K562 (cell line): ENCODE results near the gene EPO.

Experiments used
- RAD51 ChIP-seq: fragments of 450-650 bp; IDR thresholded peaks from 2 replicates; pipeline ENCODE4 v1.7.1; 2016; ENCODE audit warnings: low read depth, mild to moderate bottlenecking, borderline replicate concordance
- SAP30 ChIP-seq: fragments of 200-600 bp; sonication (generic); IDR thresholded peaks from 2 replicates; pipeline ENCODE4 v1.6.1; 2012; ENCODE audit warnings: borderline replicate concordance, low read depth, mild to moderate bottlenecking, moderate library complexity, low read length, control low read depth, inconsistent platforms; ENCODE audit not compliant: insufficient read depth, poor library complexity, severe bottlenecking
- SIRT6 ChIP-seq: IDR thresholded peaks from one replicate; pipeline ENCODE4 v1.6.1; 2012; ENCODE audit warnings: low read depth, mild to moderate bottlenecking, control low read depth, inconsistent platforms, low read length, moderate library complexity
- ZBED1 ChIP-seq: IDR thresholded peaks from 2 replicates; pipeline ENCODE4 v1.6.1; 2014
- ZFP36 ChIP-seq: fragments of 150-350 bp; IDR thresholded peaks from 2 replicates; pipeline ENCODE4 v1.6.1; 2018; ENCODE audit warnings: low read length, low read depth; ENCODE audit not compliant: partially characterized antibody
- ZNF184 ChIP-seq: sonication (generic); formaldehyde crosslinking; IDR thresholded peaks from 2 replicates; pipeline ENCODE4 v1.5.0; 2020; ENCODE audit warnings: missing genetic modification reagents
- TF ChIP-seq, protein P1 (sequence below), 2 experiments: fragments of 450-650 bp in 1 of 2; sonication (generic) in 1 of 2; formaldehyde crosslinking; conservative IDR thresholded peaks; 2 replicates each; pipeline versions ENCODE4 v1.4.0 to v1.8.1; 2020 to 2022; ENCODE audit warnings: mild to moderate bottlenecking in 1 of 2, missing genetic modification reagents in 1 of 2
- TF ChIP-seq, protein P2 (sequence below): fragments of 250-450 bp; sonication (Bioruptor Pico); IDR thresholded peaks from 2 replicates; pipeline ENCODE4 v1.4.0; 2020; ENCODE audit warnings: mild to moderate bottlenecking
- TF ChIP-seq, protein P3 (sequence below), 3 experiments: IDR thresholded peaks in 2 of 3; conservative IDR thresholded peaks in 1 of 3; 2 replicates each; pipeline ENCODE4 v1.5.1; 2011 to 2012; ENCODE audit warnings: low read length in 3 of 3, mild to moderate bottlenecking in 3 of 3, control low read depth in 2 of 3, improper control_type of control experiment in 1 of 3, inconsistent platforms in 1 of 3, low read depth in 1 of 3, mixed read lengths in 1 of 3, moderate library complexity in 1 of 3; ENCODE audit not compliant: insufficient read depth in 2 of 3

DNA sequence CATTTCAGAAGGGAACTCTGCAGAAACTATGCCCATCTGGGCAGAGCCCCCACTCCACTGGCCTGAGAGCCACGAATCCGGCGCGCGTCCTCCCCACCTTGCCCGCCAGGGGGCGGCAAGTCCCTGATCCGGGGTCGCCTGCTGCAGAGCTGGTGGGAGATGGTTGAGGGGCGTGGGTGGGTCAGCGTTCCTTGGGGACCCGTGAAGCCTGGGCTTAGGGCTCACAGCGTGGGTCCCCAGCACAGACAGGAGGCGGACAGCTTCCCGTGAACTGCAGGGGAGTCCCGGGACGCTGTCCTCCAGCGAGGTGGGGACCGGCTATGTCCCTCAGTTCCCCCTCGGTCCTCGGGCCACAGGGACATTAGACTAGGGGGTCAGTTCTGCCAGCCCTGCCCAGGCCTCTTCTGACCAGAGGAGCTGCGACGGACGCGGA, 14.9 kb upstream of the EPO start:
- TF ChIP-seq ZBED1 (no peak), ZFP36 (no peak), RAD51 (no peak), SAP30 (peak; percentile 90), ZNF184 (CRISPR knock-in tag) (no peak), SIRT6 (no peak)
- TF ChIP-seq, protein P1, sequence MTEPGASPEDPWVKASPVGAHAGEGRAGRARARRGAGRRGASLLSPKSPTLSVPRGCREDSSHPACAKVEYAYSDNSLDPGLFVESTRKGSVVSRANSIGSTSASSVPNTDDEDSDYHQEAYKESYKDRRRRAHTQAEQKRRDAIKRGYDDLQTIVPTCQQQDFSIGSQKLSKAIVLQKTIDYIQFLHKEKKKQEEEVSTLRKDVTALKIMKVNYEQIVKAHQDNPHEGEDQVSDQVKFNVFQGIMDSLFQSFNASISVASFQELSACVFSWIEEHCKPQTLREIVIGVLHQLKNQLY (CRISPR knock-in tag; conservative IDR thresholded peaks at IDR 0.05): no peak
- TF ChIP-seq, protein P2, sequence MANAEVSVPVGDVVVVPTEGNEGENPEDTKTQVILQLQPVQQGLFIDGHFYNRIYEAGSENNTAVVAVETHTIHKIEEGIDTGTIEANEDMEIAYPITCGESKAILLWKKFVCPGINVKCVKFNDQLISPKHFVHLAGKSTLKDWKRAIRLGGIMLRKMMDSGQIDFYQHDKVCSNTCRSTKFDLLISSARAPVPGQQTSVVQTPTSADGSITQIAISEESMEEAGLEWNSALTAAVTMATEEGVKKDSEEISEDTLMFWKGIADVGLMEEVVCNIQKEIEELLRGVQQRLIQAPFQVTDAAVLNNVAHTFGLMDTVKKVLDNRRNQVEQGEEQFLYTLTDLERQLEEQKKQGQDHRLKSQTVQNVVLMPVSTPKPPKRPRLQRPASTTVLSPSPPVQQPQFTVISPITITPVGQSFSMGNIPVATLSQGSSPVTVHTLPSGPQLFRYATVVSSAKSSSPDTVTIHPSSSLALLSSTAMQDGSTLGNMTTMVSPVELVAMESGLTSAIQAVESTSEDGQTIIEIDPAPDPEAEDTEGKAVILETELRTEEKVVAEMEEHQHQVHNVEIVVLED: no peak
- TF ChIP-seq, protein P3, sequence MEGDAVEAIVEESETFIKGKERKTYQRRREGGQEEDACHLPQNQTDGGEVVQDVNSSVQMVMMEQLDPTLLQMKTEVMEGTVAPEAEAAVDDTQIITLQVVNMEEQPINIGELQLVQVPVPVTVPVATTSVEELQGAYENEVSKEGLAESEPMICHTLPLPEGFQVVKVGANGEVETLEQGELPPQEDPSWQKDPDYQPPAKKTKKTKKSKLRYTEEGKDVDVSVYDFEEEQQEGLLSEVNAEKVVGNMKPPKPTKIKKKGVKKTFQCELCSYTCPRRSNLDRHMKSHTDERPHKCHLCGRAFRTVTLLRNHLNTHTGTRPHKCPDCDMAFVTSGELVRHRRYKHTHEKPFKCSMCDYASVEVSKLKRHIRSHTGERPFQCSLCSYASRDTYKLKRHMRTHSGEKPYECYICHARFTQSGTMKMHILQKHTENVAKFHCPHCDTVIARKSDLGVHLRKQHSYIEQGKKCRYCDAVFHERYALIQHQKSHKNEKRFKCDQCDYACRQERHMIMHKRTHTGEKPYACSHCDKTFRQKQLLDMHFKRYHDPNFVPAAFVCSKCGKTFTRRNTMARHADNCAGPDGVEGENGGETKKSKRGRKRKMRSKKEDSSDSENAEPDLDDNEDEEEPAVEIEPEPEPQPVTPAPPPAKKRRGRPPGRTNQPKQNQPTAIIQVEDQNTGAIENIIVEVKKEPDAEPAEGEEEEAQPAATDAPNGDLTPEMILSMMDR (IDR thresholded peaks at IDR 0.05 in 2 of 3, conservative IDR thresholded peaks at IDR 0.05 in 1 of 3; ENCODE audit: insufficient read depth in 2 of 3, low read depth in 1 of 3, low read length in 3 of 3): peak; percentile 90 to 99 (median 94)
